Endothelial cell of umbilical vein (primary cell): ENCODE measurements around the gene KNTC1. TPM values are rescaled to one million over a fixed set of nuclear protein-coding genes. Genes with fewer than 3 reads are reported as not detected.
"Not testable (repeated sequence)": the region's sequence is repeated elsewhere in the genome, so short reads cannot be mapped to it uniquely, and the experiment has no call there.

Experiments used
- BruUV-seq: library from RNA; stranded (reverse); fragments of 400-500 nt; replicated peaks from 2 replicates; lab custom pipeline; 2021; lab: Mats Ljungman, UMichigan
- CTCF ChIA-PET: fragments of 300-600, 350-600 bp; sonication (Branson Sonifier 250); formaldehyde crosslinking; loops from one replicate; lab custom pipeline; 2021; ENCODE audit warnings: antibody characterized with exemption, inconsistent platforms; lab: Charles Lee
- POLR2A ChIA-PET: fragments of 300-600, 350-600 bp; sonication (Branson Sonifier 250); formaldehyde crosslinking; loops from one replicate; lab custom pipeline; 2021; ENCODE audit warnings: antibody characterized with exemption, inconsistent platforms; lab: Charles Lee
- DNase-seq: peaks from one replicate; pipeline ENCODE4 v3.0.0-alpha.2; 2011; ENCODE audit warnings: low read depth, low spot score
- FAIRE-seq: peaks from 2 replicates; lab custom pipeline; 2011; peaks lifted over from hg19 to GRCh38; lab: Jason Lieb, UNC
- H2AFZ ChIP-seq: 2 replicates; pipeline ENCODE4 v1.6.0; 2012; ENCODE audit warnings: low read depth, low read length, control low read depth, inconsistent platforms
- H3K27ac ChIP-seq: 2 replicates; pipeline ENCODE4 v1.5.1; 2011; ENCODE audit warnings: low read depth, mild to moderate bottlenecking, control low read depth, low read length, moderate library complexity; ENCODE audit not compliant: insufficient read depth
- H3K27me3 ChIP-seq, 2 experiments: 2 replicates each; pipeline versions ENCODE4 v1.6.0 to v1.6.1; 2011; ENCODE audit warnings: low read length in 2 of 2, mixed read lengths in 1 of 2; ENCODE audit not compliant: control insufficient read depth in 2 of 2, insufficient read depth in 2 of 2
- H3K36me3 ChIP-seq, 2 experiments: 2 replicates in 1 of 2; 3 replicates in 1 of 2; pipeline ENCODE4 v1.5.1; 2011; ENCODE audit warnings: low read length in 2 of 2, mild to moderate bottlenecking in 1 of 2, moderate library complexity in 1 of 2; ENCODE audit not compliant: control insufficient read depth in 2 of 2, insufficient read depth in 2 of 2; ENCODE audit errors: extremely low read depth in 1 of 2
- H3K4me1 ChIP-seq: 3 replicates; pipeline ENCODE4 v1.5.1; 2011; ENCODE audit warnings: mild to moderate bottlenecking, low read length; ENCODE audit not compliant: control insufficient read depth, insufficient read depth; ENCODE audit errors: extremely low read depth
- H3K4me2 ChIP-seq: 2 replicates; pipeline ENCODE4 v1.6.1; 2011; ENCODE audit warnings: low read length, control low read depth, mixed read lengths; ENCODE audit not compliant: insufficient read depth
- H3K4me3 ChIP-seq, 3 experiments: fragments of 200-600 bp in 1 of 3; sonication (generic), shearing (Covaris generic) in 1 of 3; replicated peaks in 1 of 3; 2 replicates each; pipeline ENCODE4 v1.5.1; 2011 to 2016; ENCODE audit warnings: control low read depth in 3 of 3, low read length in 3 of 3, mild to moderate bottlenecking in 2 of 3, inconsistent platforms in 1 of 3, low read depth in 1 of 3, moderate library complexity in 1 of 3; ENCODE audit not compliant: insufficient read depth in 1 of 3
- H3K79me2 ChIP-seq: 2 replicates; pipeline ENCODE4 v1.6.0; 2012; ENCODE audit warnings: low read length, inconsistent platforms; ENCODE audit not compliant: control insufficient read depth, insufficient read depth
- H3K9ac ChIP-seq: replicated peaks from 2 replicates; pipeline ENCODE3; 2011; ENCODE audit warnings: low read length, control low read depth; ENCODE audit not compliant: insufficient read depth; ENCODE audit errors: extremely low read depth
- H3K9me1 ChIP-seq: replicated peaks from 3 replicates; pipeline ENCODE4 v1.6.0; 2011; ENCODE audit warnings: mild to moderate bottlenecking, low read length; ENCODE audit not compliant: control insufficient read depth, insufficient read depth; ENCODE audit errors: extremely low read depth
- H3K9me3 ChIP-seq: replicated peaks from 2 replicates; pipeline ENCODE4 v1.5.1; 2012; ENCODE audit warnings: low read length, inconsistent platforms; ENCODE audit not compliant: control insufficient read depth, insufficient read depth
- H4K20me1 ChIP-seq: replicated peaks from 2 replicates; pipeline ENCODE3; 2011; ENCODE audit warnings: mild to moderate bottlenecking, low read length; ENCODE audit not compliant: control insufficient read depth, insufficient read depth; ENCODE audit errors: extremely low read depth
- EZH2 ChIP-seq: IDR thresholded peaks from 2 replicates; pipeline ENCODE4 v1.6.1; 2012; ENCODE audit warnings: borderline replicate concordance, low read depth, mild to moderate bottlenecking, moderate library complexity, low read length, inconsistent platforms; ENCODE audit not compliant: severe bottlenecking
- FOS ChIP-seq: IDR thresholded peaks from 2 replicates; pipeline ENCODE4 v1.6.1; 2011; ENCODE audit warnings: mild to moderate bottlenecking, low read length, moderate library complexity, borderline replicate concordance; ENCODE audit not compliant: insufficient read depth
- GATA2 ChIP-seq: IDR thresholded peaks from 2 replicates; pipeline ENCODE4 v1.7.0; 2011; ENCODE audit warnings: low read depth, mild to moderate bottlenecking, moderate library complexity, mixed read lengths, low read length; ENCODE audit not compliant: insufficient read length, insufficient read depth
- JUN ChIP-seq: IDR thresholded peaks from 2 replicates; pipeline ENCODE4 v1.6.1; 2011; ENCODE audit warnings: borderline replicate concordance, low read depth; ENCODE audit not compliant: insufficient read length, insufficient read depth
- MYC ChIP-seq: IDR thresholded peaks from one replicate; pipeline ENCODE4 v1.6.1; 2011; ENCODE audit warnings: mild to moderate bottlenecking, low read depth, low read length
- POLR2A ChIP-seq: IDR thresholded peaks from 2 replicates; pipeline ENCODE4 v1.6.1; 2012; ENCODE audit warnings: low read depth, mild to moderate bottlenecking, control low read depth, low read length
- POLR2AphosphoS5 ChIP-seq: IDR thresholded peaks from 2 replicates; pipeline ENCODE4 v1.6.1; 2012; ENCODE audit warnings: low read depth, mild to moderate bottlenecking, control low read depth, low read length, moderate library complexity; ENCODE audit not compliant: insufficient read depth
- dilution Hi-C: fragments of 300-500 bp; cut with MboI; formaldehyde crosslinking; loops from one replicate; pipeline ENCODE4 v1.15.0; 2019; ENCODE audit warnings: low sequenced_read_pairs; ENCODE audit not compliant: extremely low pct_ligation_motif_present
- intact Hi-C: fragments of 100-400 bp; cut with micrococcal nuclease; formaldehyde crosslinking; loops from one replicate; pipeline ENCODE4 v1.10.0; 2022
- polyA plus RNA-seq, 4 experiments: library from polyadenylated mRNA; depleted of rRNA in 3 of 4; stranded (reverse) in 3 of 4; unstranded in 1 of 4; fragments of >200 nt; gene quantifications; 2 replicates each; pipeline versions ENCODE4 v1.2.1 to v1.2.3, GENCODE V29; 2011 to 2012; ENCODE audit warnings: missing spikeins in 1 of 4
- total RNA-seq: library from RNA; stranded (reverse); gene quantifications from 2 replicates; pipeline ENCODE4 v1.2.3, GENCODE V29; 2021
- TF ChIP-seq, protein P1 (sequence below), 2 donors: IDR thresholded peaks; 1 replicate in 1 of 2; 2 replicates in 1 of 2; pipeline ENCODE4 v1.5.1; 2011; ENCODE audit warnings: low read length in 2 of 2, mild to moderate bottlenecking in 2 of 2, moderate library complexity in 2 of 2, control low read depth in 1 of 2, inconsistent platforms in 1 of 2, low read depth in 1 of 2; ENCODE audit not compliant: insufficient read depth in 1 of 2; ENCODE audit errors: extremely low read depth in 1 of 2
- TF ChIP-seq, protein P2 (sequence below): IDR thresholded peaks from 2 replicates; pipeline ENCODE4 v1.6.1; 2011; ENCODE audit not compliant: insufficient read depth, insufficient read length

The KNTC1 gene
- total and polyA plus RNA-seq, 2 donors (not counting 3 experiments of a cell fraction or from before 2014, with no cell fraction given), result 15.5 to 52.9 TPM

DNA sequence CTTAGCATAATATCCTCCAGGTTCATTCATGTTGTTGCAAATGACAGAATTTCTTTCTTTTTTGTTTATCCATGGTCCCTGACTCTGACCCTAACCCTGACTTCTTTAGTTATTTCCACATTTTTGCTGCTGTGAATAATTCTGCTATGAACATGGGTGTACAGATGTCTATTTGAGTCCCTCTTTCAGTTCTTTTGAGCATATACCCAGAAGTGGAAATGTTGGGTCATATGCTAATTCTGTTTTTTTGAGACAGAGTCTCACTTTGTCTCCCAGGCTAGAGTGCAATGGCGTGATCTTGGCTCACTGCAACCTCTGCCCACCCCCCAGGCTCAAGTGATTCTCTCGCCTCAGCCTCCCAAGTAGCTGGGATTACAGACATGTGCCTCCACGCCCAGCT, 33.1 kb downstream of the KNTC1 start:
- DNase-seq (no peak), FAIRE-seq (no peak)
- H3K4me3 ChIP-seq, result no peak overlapping the region
- intact Hi-C loops, result no loop called here
- H3K4me2 ChIP-seq, result no peak overlapping the region
- no TSS peak for BruUV-seq
- H3K36me3 ChIP-seq, result peaks cover 0 to 6% of the 10 kb centered on the region in 2 experiments
- H2AFZ ChIP-seq, result no peak overlapping the region
- dilution Hi-C loops, result no loop called here
- no peaks in the 10 kb centered on the region for H3K4me1 ChIP-seq
- no peak overlapping the region for H3K9ac ChIP-seq
- H3K27me3 ChIP-seq, result no peaks in the 10 kb centered on the region
- ChIA-PET POLR2A (no interaction called here), CTCF (interaction anchor here (1.6 kb wide), 1 partner anchor 10 kb away, joined by 4 read pairs; no protein-coding TSS in a partner anchor)
- no peak overlapping the region for H3K27ac ChIP-seq
- TF ChIP-seq POLR2AphosphoS5, result no peak
- H4K20me1 ChIP-seq, result no peaks in the 10 kb centered on the region
- no peaks in the 10 kb centered on the region for H3K9me3 ChIP-seq
- no peaks in the 10 kb centered on the region for H3K79me2 ChIP-seq
- no peaks in the 10 kb centered on the region for H3K9me1 ChIP-seq

DNA sequence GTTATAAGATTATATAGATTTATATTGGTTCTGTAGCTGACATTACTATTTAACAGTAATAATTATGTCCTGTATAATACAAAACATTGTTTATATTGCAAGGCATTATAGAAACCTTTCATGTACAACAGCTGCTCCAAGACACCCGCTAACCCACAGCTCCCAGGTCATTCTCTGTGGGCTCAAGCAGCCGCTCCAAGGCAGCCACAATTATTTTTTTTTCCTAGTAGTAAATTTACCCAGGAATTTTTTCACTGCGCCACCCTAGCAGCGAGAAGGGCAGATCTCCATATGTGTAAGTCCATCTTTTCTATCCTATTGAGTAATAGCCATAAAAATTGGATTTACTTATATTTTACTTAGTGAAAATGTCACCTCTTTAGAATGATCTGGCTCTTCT, 36.3 kb downstream of the KNTC1 start:
- TF ChIP-seq POLR2AphosphoS5 (no peak), JUN (no peak), GATA2 (no peak), MYC (no peak), FOS (no peak), POLR2A (no peak), EZH2 (no peak)
- TF ChIP-seq, protein P1, sequence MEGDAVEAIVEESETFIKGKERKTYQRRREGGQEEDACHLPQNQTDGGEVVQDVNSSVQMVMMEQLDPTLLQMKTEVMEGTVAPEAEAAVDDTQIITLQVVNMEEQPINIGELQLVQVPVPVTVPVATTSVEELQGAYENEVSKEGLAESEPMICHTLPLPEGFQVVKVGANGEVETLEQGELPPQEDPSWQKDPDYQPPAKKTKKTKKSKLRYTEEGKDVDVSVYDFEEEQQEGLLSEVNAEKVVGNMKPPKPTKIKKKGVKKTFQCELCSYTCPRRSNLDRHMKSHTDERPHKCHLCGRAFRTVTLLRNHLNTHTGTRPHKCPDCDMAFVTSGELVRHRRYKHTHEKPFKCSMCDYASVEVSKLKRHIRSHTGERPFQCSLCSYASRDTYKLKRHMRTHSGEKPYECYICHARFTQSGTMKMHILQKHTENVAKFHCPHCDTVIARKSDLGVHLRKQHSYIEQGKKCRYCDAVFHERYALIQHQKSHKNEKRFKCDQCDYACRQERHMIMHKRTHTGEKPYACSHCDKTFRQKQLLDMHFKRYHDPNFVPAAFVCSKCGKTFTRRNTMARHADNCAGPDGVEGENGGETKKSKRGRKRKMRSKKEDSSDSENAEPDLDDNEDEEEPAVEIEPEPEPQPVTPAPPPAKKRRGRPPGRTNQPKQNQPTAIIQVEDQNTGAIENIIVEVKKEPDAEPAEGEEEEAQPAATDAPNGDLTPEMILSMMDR (IDR thresholded peaks at IDR 0.05; ENCODE audit: extremely low read depth in 1 of 2, insufficient read depth in 1 of 2, low read depth in 1 of 2, low read length in 2 of 2), result no peak
- TF ChIP-seq, protein P2, sequence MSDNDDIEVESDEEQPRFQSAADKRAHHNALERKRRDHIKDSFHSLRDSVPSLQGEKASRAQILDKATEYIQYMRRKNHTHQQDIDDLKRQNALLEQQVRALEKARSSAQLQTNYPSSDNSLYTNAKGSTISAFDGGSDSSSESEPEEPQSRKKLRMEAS, result no peak
- peaks cover 0 to 6% of the 10 kb centered on the region in 2 experiments for H3K36me3 ChIP-seq
- H3K4me1 ChIP-seq, result no peaks in the 10 kb centered on the region
- FAIRE-seq (no peak), DNase-seq (no peak)
- POLR2A ChIA-PET, result no interaction called here
- BruUV-seq, result no TSS peak
- CTCF ChIA-PET, result no interaction called here
- H3K9ac ChIP-seq, result no peak overlapping the region
- H3K27me3 ChIP-seq, result no peaks in the 10 kb centered on the region
- no peaks in the 10 kb centered on the region for H3K9me3 ChIP-seq
- H4K20me1 ChIP-seq, result no peaks in the 10 kb centered on the region
- dilution Hi-C loops, result no loop called here
- intact Hi-C loops, result no loop called here
- H3K9me1 ChIP-seq, result no peaks in the 10 kb centered on the region
- H3K27ac ChIP-seq, result no peak overlapping the region
- H3K4me3 ChIP-seq, result no peak overlapping the region
- H3K79me2 ChIP-seq, result no peaks in the 10 kb centered on the region
- H3K4me2 ChIP-seq, result no peak overlapping the region
- no peak overlapping the region for H2AFZ ChIP-seq

DNA sequence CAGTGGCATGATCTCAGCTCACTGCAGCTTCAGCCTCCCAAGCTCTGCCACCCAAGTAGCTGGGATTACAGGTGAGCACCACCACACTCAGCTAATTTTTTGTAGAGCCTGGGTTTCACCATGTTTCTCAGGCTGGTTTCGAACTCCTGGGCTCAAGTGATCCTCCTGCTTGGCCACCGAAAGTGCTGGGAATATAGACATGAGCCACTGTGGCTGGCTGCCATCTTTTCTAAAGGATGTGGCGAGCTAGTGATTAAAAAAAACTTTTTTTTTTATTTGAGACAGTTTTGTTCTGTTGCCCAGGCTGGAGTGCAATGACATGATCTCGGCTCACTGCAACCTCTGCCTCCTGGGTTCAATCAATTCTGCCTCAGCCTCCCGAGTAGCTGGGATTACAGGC, 39.8 kb downstream of the KNTC1 start:
- H3K27ac ChIP-seq, H3K4me1 ChIP-seq, intact Hi-C loops, CTCF ChIA-PET, H3K9ac ChIP-seq, H3K27me3 ChIP-seq, H3K4me3 ChIP-seq, H2AFZ ChIP-seq, H4K20me1 ChIP-seq, H3K9me3 ChIP-seq, H3K4me2 ChIP-seq, H3K9me1 ChIP-seq, H3K36me3 ChIP-seq, dilution Hi-C loops, BruUV-seq, DNase-seq, POLR2A ChIA-PET, FAIRE-seq, H3K79me2 ChIP-seq: not testable (repeated sequence)
